Measurements from ENCODE around the gene TCERG1L.

- TF ChIP-seq CTCF (conservative IDR thresholded peaks at IDR 0.05), result no peak
- TF ChIP-seq EZH2 (IDR thresholded peaks at IDR 0.05; ENCODE audit: low read depth), result no peak
These were observed 236.8 kb downstream of the TCERG1L start for GRCh38 chr10:131074682-131075081.

Data from PC-9 (cell line).